A673 (cell line): Measurements from ENCODE around the gene MRFAP1.

Experiments
- CTCF ChIP-seq: fragments of 300-800, 200-600 bp; sonication (generic); conservative IDR thresholded peaks from 2 replicates; pipeline ENCODE4 v1.5.1; 2017; ENCODE audit warnings: low read depth, mild to moderate bottlenecking, antibody characterized with exemption, low read length, moderate library complexity, mixed read lengths
- EZH2 ChIP-seq: fragments of 200-600 bp; sonication (generic); IDR thresholded peaks from 2 replicates; pipeline ENCODE4 v1.6.1; 2017; ENCODE audit warnings: borderline replicate concordance, low read depth, mild to moderate bottlenecking, mixed read lengths, antibody characterized with exemption, low read length; ENCODE audit not compliant: poor library complexity, severe bottlenecking

GRCh38 chr4:6657242-6658208 is 17.0 kb downstream of the MRFAP1 start:
- TF ChIP-seq CTCF, result no peak
- no peak for TF ChIP-seq EZH2
